ENCODE measurements around the gene RIMBP2. TPM values are rescaled to one million over a fixed set of nuclear protein-coding genes. Genes with fewer than 3 reads are reported as not detected.
A peak's percentile ranks its signal among the peaks of the same experiment; 100 is the strongest.

The RIMBP2 gene
- total RNA-seq, 4 donors from 2014 or later: 0.83 to 1.8 (median 1.4) TPM

- 58% methylated on average over 10 of the region's 10 CpGs for WGBS
- intact Hi-C loops (cut with DNase I): loop anchor here (5.0 to 10.0 kb wide), 2 partner anchors 464 to 701 kb away; no protein-coding TSS in a partner anchor
- Histone ChIP-seq H3K27ac (replicated peaks in 1 of 4) (no peak overlapping the region), H3K9me3 (no peaks in the 10 kb centered on the region), H3K27me3 (peaks cover 0 to 43% (median 0%) of the 10 kb centered on the region in 4 donors), H3K36me3 (no peaks in the 10 kb centered on the region), H3K4me3 (no peak overlapping the region), H3K4me1 (peaks cover 0 to 8% (median 7%) of the 10 kb centered on the region in 4 donors)
- DNase-seq (ENCODE audit: extremely low spot score): no peak
- no peak for TF ChIP-seq EP300 (IDR thresholded peaks at IDR 0.05)
- TF ChIP-seq CTCF (IDR thresholded peaks at IDR 0.05): no peak
- no peak for TF ChIP-seq POLR2AphosphoS5 (IDR thresholded peaks at IDR 0.05)
- TF ChIP-seq POLR2A (IDR thresholded peaks at IDR 0.05; ENCODE audit: low read depth): no peak
These were observed 32.7 kb upstream of the RIMBP2 start for GRCh38 chr12:130748786-130749185.

GRCh38 chr12:130747867-130748740 lies 32.0 kb upstream of the RIMBP2 start:
- H3K27me3 ChIP-seq: peaks cover 0 to 36% (median 0%) of the 10 kb centered on the region in 4 donors
- DNase-seq (ENCODE audit: extremely low spot score): no peak
- peak in 1 of 2 donors; percentile 28 for TF ChIP-seq POLR2AphosphoS5 (IDR thresholded peaks at IDR 0.05)
- TF ChIP-seq POLR2A (IDR thresholded peaks at IDR 0.05; ENCODE audit: low read depth): no peak
- TF ChIP-seq CTCF (IDR thresholded peaks at IDR 0.05): peak; percentile 65 to 79 (median 67)
- TF ChIP-seq EP300 (IDR thresholded peaks at IDR 0.05): no peak
- peaks cover 0 to 3% (median 0%) of the 10 kb centered on the region in 4 donors for H3K9me3 ChIP-seq
- intact Hi-C loops (cut with DNase I): loop anchor here (5.0 to 10.0 kb wide), 2 partner anchors 463 to 701 kb away; no protein-coding TSS in a partner anchor
- H3K4me1 ChIP-seq: peaks cover 0 to 8% (median 7%) of the 10 kb centered on the region in 4 donors
- H3K4me3 ChIP-seq: peak overlapping the region in 1 of 4 donors; percentile 9
- no peaks in the 10 kb centered on the region for H3K36me3 ChIP-seq
- 11% methylated on average over 13 of the region's 13 CpGs for WGBS
- H3K27ac ChIP-seq (replicated peaks in 1 of 4): no peak overlapping the region

GRCh38 chr12:130746546-130746945 lies 30.4 kb upstream of the RIMBP2 start:
- WGBS: 75% methylated on average over 9 of the region's 9 CpGs

GRCh38 chr12:130745921-130746320 lies 29.8 kb upstream of the RIMBP2 start:
- intact Hi-C loops (cut with DNase I): loop anchor here (5.0 to 10.0 kb wide), 2 partner anchors 461 to 699 kb away; no protein-coding TSS in a partner anchor
- no peak for TF ChIP-seq EP300 (IDR thresholded peaks at IDR 0.05)
- no peak for TF ChIP-seq POLR2AphosphoS5 (IDR thresholded peaks at IDR 0.05)
- no peak for TF ChIP-seq POLR2A (IDR thresholded peaks at IDR 0.05; ENCODE audit: low read depth)
- no peak for TF ChIP-seq CTCF (IDR thresholded peaks at IDR 0.05)
- DNase-seq (ENCODE audit: extremely low spot score): no peak
- H3K4me1 ChIP-seq: peaks cover 0 to 8% (median 7%) of the 10 kb centered on the region in 4 donors
- no peaks in the 10 kb centered on the region for H3K36me3 ChIP-seq
- H3K4me3 ChIP-seq: no peak overlapping the region
- 86% methylated on average over 4 of the region's 4 CpGs for WGBS
- no peak overlapping the region for H3K27ac ChIP-seq (replicated peaks in 1 of 4)
- peaks cover 0 to 28% (median 0%) of the 10 kb centered on the region in 4 donors for H3K27me3 ChIP-seq
- peaks cover 0 to 3% (median 0%) of the 10 kb centered on the region in 4 donors for H3K9me3 ChIP-seq

More at GRCh38 chr12:130746546-130746945, 30.4 kb upstream of the RIMBP2 start:
- no peak for DNase-seq (ENCODE audit: extremely low spot score)
- peaks cover 0 to 28% (median 0%) of the 10 kb centered on the region in 4 donors for H3K27me3 ChIP-seq
- peaks cover 0 to 8% (median 7%) of the 10 kb centered on the region in 4 donors for H3K4me1 ChIP-seq
- H3K27ac ChIP-seq (replicated peaks in 1 of 4): no peak overlapping the region
- H3K36me3 ChIP-seq: no peaks in the 10 kb centered on the region
- intact Hi-C loops (cut with DNase I): loop anchor here (5.0 to 10.0 kb wide), 2 partner anchors 462 to 699 kb away; no protein-coding TSS in a partner anchor
- TF ChIP-seq CTCF (IDR thresholded peaks at IDR 0.05): no peak
- TF ChIP-seq POLR2A (IDR thresholded peaks at IDR 0.05; ENCODE audit: low read depth): no peak
- no peak for TF ChIP-seq POLR2AphosphoS5 (IDR thresholded peaks at IDR 0.05)
- no peak for TF ChIP-seq EP300 (IDR thresholded peaks at IDR 0.05)
- peaks cover 0 to 3% (median 0%) of the 10 kb centered on the region in 4 donors for H3K9me3 ChIP-seq
- H3K4me3 ChIP-seq: no peak overlapping the region
